ENCODE results near the gene CDC20B.

CDC20B gene

DNA sequence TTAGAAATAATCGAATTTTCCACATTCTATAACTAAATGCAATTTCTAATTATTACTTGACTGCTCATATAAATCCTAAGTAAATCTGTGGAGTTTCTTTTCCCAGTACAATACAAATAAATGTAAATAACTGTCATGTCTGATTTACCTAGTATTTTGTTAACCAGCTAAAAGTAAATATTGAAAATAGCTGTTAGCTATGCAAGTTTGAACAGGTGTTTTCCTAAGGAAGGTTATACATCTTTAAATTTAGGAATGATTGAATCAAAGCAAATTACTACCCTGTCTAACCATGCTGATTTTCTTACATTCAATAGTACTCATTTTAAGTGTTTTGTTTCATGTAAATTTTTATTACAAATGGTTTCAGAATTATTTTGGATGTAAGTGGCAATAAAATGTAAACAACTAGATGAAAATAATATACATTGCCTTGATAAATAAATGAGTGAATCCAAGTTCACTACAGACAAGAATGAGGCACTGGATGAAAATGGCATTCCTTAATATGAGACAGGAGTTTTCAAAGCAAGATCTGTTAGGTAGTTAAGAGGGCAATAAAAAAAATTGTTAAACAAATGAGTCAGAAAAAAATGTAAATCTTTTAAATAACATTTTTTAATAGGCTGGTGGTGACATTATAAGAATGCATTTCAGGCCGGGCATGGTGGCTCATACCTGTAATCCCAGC lies 38.4 kb upstream of the CDC20B start:
- H3K4me3 ChIP-seq (ENCODE audit: control insufficient read depth, low read depth, low read length) = no peak overlapping the region
- DNase-seq (ENCODE audit: low read depth) = no peak
- TF ChIP-seq, protein P1, sequence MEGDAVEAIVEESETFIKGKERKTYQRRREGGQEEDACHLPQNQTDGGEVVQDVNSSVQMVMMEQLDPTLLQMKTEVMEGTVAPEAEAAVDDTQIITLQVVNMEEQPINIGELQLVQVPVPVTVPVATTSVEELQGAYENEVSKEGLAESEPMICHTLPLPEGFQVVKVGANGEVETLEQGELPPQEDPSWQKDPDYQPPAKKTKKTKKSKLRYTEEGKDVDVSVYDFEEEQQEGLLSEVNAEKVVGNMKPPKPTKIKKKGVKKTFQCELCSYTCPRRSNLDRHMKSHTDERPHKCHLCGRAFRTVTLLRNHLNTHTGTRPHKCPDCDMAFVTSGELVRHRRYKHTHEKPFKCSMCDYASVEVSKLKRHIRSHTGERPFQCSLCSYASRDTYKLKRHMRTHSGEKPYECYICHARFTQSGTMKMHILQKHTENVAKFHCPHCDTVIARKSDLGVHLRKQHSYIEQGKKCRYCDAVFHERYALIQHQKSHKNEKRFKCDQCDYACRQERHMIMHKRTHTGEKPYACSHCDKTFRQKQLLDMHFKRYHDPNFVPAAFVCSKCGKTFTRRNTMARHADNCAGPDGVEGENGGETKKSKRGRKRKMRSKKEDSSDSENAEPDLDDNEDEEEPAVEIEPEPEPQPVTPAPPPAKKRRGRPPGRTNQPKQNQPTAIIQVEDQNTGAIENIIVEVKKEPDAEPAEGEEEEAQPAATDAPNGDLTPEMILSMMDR (conservative IDR thresholded peaks at IDR 0.05; ENCODE audit: control insufficient read depth, insufficient read depth, low read depth, low read length) = no peak

DNA sequence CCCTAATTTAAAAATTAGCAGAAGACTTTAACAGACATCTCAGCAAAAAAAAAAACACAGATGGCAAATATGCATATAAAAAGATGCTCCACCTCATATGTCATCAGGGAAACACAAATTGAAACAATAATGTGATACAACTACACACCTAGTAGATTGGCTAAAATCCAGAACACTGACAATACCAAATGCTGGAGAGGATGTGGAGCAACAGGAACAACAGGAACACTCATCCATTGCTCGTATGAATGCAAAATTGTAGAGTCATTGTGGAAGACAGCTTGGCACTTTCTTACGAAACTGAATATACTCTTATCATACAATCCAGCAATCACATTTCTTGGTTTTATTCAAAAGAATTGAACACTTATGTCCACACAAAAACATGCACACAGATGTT lies 32.0 kb upstream of the CDC20B start:
- no peak for DNase-seq (ENCODE audit: low read depth)
- no peak overlapping the region for H3K4me3 ChIP-seq (ENCODE audit: control insufficient read depth, low read depth, low read length)

DNA sequence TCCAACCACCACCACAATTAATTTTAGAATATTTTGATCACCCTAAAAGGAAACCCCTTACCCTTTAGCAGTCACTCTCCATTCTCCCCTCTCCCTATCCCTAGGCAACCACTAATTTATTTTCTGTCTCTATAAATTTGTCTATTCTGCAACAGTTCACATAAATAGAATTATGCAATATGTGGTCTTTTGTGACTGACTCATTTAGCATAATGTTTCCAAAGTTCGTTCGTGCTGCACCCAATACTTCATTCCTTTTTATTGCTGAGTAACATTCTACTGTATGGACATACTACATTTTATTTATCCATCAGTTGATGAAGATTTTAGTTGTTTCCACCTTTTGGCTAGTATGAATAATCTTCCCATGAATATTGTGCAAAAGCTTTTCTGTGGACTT lies 18.2 kb upstream of the CDC20B start:
- DNase-seq (ENCODE audit: low read depth) = peak; percentile 44
- H3K4me3 ChIP-seq (ENCODE audit: control insufficient read depth, low read depth, low read length) = no peak overlapping the region
- TF ChIP-seq, protein P1 (conservative IDR thresholded peaks at IDR 0.05; ENCODE audit: control insufficient read depth, insufficient read depth, low read depth, low read length) = no peak

More for the DNA sequence above, 32.0 kb upstream of the CDC20B start:
- TF ChIP-seq, protein P1 (conservative IDR thresholded peaks at IDR 0.05; ENCODE audit: control insufficient read depth, insufficient read depth, low read depth, low read length) = no peak

DNA sequence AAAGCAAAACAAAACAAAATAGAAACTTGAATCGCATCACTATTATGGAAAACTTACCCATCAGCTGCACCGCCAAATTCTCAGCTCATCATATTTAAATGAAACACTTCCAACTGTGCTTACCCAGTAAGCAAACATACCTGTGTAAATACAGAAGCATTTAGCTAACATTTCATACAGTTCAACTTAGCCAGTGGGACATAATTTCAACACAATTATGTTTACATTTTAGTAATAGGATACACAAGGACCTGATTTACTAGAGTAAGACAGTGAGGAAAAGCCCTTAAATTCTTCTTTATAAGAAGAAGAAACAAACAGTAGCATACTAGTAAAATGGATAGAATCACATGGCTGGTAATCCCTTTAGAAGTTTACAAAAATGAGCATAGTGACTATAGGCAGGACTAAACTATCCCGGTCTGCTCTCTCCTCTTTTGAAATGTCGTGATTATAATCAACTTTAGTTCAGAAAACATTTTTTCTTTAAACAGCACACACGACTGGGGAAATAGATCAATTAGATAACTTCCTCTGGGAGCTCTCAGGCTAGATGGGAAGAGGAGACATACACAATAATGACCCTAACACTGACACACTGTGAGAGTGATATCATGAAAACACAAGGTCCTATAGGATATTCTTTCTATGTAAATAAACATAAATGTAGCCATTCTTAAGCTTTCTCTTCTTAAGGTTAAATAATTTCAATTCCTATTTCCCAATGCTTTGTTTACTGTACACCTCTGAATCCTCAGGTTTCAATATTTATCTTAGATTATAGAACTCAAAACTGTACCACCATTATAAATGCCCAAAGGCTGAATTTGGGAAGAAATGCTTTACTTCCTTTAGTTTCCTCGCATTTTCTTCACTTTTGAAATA lies 15.9 kb upstream of the CDC20B start:
- TF ChIP-seq, protein P1 (conservative IDR thresholded peaks at IDR 0.05; ENCODE audit: control insufficient read depth, insufficient read depth, low read depth, low read length) = no peak
- no peak overlapping the region for H3K4me3 ChIP-seq (ENCODE audit: control insufficient read depth, low read depth, low read length)
- DNase-seq (ENCODE audit: low read depth) = no peak

DNA sequence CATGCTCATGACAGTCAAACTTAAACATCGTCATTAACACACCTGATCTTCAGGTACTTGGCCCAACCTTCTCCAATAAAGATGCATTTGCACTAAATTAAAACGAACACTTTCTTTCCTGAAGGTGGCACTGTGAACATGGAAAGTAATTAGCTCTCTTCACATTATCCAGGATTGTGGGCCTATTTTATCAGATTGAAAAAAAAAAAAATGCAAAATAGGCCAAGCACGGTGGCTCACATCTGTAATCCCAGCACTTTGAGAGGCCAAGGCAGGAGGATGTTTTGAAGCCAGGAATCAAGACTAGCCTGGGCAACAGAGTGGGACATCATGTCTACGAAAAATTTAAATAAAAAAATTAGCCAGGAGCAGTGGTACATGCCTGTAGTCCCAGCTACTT lies 14.4 kb upstream of the CDC20B start:
- no peak for DNase-seq (ENCODE audit: low read depth)
- TF ChIP-seq, protein P1 (conservative IDR thresholded peaks at IDR 0.05; ENCODE audit: control insufficient read depth, insufficient read depth, low read depth, low read length) = no peak
- no peak overlapping the region for H3K4me3 ChIP-seq (ENCODE audit: control insufficient read depth, low read depth, low read length)

DNA sequence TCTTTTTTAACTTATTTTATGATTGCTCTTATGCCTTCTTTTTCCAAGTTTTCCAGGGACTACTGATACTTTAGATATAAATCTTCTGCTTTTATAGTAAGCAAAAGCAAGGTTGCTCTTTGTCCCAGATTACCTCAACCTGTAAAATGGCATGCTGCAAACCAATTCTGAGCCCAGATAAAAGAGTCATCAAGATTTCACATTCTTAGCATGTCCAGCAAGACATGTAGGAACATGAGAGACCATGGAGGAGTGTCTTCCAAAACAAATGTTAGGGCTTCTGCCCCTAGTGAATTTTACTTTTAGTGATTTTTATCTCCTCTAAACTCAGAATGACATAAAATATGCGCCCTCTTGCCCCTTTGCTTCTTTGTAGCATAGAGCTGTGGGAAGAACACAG lies 7.0 kb upstream of the CDC20B start:
- no peak for DNase-seq (ENCODE audit: low read depth)
- H3K4me3 ChIP-seq (ENCODE audit: control insufficient read depth, low read depth, low read length) = no peak overlapping the region

More for the DNA sequence above, 7.0 kb upstream of the CDC20B start:
- TF ChIP-seq, protein P1 (conservative IDR thresholded peaks at IDR 0.05; ENCODE audit: control insufficient read depth, insufficient read depth, low read depth, low read length) = no peak
